Hindlimb muscle (tissue), 1 donor: Measurements from ENCODE around the gene PADI6. TPM values are rescaled to one million over a fixed set of nuclear protein-coding genes. Genes with fewer than 3 reads are reported as not detected.

Source experiments
- DNase-seq: peaks from one replicate; pipeline ENCODE4 v3.0.0-alpha.2; 2013
- polyA plus RNA-seq: library from polyadenylated mRNA; unstranded; fragments of 120-200 nt; gene quantifications from one replicate; pipeline ENCODE4 v1.2.1, GENCODE V29; 2013; ENCODE audit not compliant: insufficient read length

The PADI6 gene
- polyA plus RNA-seq, 1 donor: not detected

DNA sequence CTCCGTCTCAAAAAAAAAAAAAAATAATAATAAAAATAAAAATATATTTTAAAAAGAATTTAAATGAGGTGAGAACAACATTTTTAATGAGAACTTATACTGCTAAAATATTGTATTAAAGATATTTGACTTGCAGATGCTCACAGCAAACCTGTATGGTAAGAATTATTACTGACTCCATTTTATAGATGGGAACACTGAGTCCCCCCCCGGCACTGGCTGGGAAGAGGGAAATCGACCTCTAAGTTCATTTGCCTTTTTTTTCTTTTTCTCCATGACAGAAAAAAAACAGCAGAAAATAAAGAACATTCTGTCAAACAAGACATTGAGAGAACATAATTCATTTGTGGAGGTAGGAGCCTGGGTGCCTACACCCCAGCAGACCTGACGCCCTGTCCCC is 13.4 kb upstream of the PADI6 start:
- DNase-seq: no peak

- DNase-seq: no peak
These were observed 13.0 kb upstream of the PADI6 start for GRCh38 chr1:17359031-17359430.

DNA sequence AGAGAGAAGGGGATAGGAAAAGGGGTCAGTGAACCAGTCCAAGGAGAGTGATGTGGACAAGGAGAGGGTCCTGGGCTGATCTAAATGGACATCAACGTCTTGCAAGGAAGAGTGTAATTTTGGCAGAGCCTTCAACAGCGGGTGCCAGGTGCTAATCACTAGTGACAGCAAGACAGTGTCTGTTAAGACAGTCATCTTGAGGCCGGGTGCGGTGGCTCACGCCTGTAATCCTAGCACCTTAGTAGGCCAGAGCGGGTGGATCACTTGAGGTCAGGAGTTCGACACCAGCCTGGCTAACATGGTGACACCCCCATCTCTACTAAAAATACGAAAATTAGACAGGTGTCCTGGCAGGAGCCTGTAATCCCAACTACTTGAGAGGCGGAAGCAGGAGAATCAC is 12.2 kb upstream of the PADI6 start:
- DNase-seq: no peak

DNA sequence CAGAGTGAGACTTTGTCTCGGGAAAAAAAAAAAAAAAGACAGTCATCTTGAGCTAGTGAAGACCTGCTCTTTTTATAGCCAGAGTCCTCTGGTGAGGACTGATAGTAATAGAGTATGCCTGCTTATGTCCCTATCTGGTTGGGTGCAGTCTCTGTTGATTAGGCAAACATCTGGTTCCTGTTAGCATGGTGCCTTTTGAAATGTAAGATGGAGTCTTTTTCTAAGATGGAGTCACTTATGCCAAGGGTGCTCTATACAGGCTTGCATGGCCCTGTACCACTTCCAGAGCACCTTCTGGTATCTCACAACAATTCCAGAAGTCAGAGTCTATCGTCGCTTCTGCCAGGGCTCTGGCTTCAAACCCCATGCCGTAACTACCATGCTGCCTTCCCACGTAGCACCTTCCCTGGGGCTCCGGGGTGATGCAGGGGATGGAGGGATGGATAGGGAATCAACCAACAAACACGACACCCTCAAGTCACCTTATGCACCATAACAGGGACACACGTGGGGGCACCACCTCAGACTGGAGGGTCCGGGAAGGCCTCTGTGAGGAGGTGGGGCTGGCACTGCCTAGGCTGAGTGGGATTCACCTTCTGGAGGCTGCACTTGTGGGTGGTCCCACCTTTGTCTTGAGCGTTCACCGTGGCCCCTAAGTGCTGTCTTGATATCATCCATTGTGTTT is 11.6 kb upstream of the PADI6 start:
- no peak for DNase-seq

DNA sequence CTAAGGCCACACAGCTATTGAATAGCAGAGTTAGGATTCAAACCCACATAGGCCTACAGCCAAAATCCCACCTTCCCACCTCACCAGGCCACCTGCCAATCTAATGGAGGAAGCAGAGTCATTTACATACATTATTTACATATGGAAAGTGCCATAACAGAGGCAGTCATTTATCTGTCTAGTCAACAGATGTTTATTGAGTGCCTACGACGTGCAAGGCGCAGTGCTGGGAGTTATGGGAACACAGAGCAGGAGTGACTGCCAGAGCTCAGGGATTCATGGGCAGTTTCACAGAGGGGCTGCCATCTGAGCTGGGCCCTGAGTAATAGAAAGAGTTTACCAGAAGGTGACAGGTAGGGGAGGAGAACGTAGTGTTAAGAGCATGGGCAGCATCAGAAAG is 10.3 kb upstream of the PADI6 start:
- no peak for DNase-seq

DNA sequence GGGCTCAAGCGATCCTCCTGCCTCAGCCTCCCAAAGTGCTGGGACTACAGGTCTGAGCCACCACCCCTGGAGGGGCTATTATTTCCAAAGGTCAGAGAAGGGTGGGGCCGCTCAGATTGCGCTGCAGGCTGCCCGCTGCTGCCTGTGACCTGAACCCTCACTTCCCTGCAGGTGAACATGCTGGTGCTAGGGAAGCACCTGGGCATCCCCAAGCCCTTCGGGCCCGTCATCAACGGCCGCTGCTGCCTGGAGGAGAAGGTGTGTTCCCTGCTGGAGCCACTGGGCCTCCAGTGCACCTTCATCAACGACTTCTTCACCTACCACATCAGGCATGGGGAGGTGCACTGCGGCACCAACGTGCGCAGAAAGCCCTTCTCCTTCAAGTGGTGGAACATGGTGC is 8.6 kb upstream of the PADI6 start:
- DNase-seq: no peak

GRCh38 chr1:17363771-17364170 is 8.2 kb upstream of the PADI6 start:
- DNase-seq: no peak

- no peak for DNase-seq
These were observed 6.7 kb upstream of the PADI6 start for GRCh38 chr1:17365293-17365692.

- DNase-seq: no peak
These were observed 2.5 kb upstream of the PADI6 start for GRCh38 chr1:17369466-17369865.

DNA sequence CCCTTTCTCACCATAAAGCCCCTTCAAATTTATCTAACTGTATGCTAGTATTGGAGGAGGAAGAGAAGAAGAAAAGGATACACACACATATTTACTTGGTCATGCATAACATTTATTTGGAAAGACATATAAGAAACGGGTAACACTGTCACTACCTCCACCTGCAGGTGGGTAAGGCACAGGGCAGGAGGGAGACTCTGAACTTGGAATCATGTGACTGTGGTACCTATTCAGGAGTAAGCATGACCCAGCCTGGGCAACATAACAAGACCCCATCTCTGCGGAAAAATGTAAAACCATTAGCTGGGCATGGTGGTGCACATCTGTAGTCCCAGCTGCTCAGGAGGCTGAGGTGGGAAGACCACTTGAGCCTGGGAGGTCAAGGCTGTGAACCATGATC is 1.4 kb upstream of the PADI6 start:
- DNase-seq: no peak

DNA sequence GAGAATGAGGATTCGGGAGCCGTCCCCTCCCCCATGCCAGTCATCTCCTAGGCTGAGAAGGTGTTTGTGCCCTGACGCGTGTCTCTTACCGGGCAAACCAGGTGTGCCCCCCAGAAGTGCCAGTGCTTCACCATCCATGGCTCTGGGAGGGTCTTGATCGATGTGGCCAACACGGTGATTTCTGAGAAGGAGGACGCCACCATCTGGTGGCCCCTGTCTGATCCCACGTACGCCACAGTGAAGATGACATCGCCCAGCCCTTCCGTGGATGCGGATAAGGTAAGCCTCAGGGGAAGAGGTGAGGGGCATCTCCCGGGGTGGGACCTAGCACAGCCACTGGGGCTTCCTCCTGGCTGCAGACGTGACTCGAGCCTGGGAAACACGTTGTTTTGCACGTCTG is 959 bp downstream of the PADI6 start:
- DNase-seq: no peak

DNA sequence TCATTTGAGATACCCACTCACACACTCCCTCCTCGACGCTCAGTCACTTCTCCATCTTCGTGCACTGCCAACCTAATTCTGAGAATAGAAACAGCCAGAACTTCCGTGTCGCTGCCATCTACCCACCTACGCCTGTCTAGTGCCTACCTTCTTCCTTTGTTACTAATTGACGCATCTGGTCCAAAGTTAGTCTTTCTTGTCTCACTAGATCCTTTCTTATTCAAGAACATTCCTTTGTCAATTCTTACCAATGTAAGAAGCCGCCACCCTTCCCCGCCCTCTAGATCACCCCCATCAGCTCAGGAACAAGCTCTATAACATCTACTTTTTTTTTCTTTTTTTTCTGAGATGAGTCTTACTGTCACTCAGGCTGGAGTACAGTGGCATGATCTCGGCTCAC is 3.7 kb downstream of the PADI6 start:
- no peak for DNase-seq

DNA sequence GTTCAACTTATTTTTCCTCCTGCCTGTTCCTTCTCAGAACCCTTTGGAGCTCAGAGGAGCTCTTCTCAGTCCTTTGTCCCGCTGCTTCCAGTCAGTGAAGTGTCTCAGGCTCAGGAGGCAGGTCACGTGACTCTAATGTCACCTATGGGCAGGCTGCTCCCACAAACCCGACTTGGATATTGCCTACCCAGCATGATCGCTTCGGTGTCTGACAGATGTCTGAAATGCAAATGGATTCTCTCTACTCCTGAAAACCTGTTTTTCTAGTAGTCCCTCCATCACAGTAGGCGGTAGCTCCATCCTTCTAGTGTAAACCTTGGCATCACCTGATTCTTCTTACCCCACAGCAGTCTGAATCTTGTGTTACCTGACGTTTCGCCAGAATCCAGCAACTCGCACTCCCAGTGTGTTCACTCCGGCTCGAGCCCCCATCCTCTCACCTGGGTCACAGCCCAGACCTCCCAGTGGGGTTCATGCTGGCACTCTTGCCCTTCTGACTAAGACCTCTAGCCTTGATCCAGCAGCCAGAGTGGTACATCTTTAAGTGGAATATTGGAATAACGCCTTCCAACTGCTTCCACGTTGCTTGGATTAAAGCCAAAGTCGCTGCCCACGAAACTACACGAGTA is 5.4 kb downstream of the PADI6 start:
- no peak for DNase-seq

- no peak for DNase-seq
These were observed 9.2 kb downstream of the PADI6 start for GRCh38 chr1:17381161-17381560.

DNA sequence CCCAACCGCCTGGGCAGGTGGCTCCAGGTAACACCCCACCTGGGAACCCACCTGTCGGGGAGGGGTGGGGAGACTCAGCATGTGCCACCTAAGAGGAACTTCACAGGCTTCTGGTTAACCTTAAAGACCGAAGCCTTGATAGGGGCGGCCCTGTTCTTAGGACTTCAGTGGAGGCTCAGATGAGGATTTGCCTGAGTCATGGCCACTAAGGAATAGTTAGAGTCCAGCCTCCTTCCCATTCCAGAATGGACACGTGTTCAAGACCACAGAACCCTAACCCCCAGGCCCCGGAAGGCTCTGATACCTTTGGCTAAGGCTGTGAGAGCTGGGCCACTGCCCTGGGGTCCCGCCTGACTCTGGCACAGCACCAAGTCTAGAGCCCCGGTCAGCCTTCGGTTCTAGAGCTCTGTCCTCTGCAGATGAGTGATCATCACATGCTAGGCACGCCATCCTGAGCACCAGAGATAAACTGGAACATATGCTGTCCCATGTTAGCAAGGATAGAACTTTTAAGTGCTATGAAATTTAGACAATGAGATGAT is 20.3 kb downstream of the PADI6 start:
- DNase-seq: no peak

- DNase-seq: no peak
These were observed 21.2 kb downstream of the PADI6 start for GRCh38 chr1:17393230-17393629.

DNA sequence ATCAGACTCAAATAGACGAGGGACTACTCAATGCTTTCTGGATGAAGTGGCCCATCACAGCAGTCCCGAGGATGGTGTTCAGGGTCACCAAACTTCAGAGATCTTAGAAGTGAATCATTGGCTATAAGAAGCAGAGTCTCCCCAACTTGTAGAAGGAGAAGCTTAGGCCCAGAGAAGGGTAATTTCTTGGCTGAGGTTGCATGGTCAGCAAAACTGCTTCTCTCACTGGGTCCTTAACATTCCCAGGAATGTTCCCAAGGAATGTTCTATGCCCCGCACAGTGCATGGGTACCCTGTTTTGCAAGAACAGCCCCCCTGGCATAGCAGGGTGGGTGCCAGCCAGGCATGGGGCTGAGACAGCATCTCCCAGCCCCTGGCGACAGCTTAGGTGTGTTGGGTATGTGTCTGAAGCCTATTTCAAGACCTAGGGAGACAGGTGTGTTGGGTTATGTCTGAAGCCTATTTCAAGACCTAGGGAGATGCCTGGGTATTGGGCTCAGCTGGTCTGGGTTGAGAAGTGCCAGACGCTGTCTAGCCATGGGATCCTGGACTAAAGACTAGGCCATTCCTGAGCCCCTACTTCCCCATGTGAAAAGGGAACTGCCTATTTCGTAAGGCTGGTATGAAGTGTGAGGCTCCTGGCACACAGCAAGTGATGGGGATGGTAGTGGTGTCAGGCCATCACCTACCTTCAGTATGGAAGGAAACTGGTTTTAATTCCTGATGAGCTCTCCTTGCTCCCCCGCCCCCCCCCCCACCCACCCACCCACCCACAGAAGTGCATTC is 26.1 kb downstream of the PADI6 start:
- DNase-seq: no peak

GRCh38 chr1:17400725-17401341 is 28.8 kb downstream of the PADI6 start:
- DNase-seq: no peak

DNA sequence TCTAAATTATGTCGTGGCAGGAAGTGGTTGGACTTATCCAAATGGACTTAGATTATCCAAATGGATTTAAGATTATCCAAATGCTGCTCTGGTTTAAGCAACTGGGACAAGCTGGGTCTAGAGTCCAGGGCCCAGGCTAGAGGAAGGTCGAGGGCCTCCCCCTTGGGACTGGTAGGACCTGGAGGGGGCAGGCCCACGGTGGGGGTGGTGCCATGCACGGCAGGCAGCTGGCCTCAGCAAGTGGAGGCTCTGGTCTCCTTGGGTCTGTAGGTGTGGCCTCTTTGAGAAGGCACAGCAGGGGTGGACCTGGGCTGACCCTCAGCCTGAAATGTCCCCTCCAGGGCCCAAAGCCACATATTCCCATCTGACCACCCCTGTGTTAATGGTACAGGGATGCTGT is 29.8 kb downstream of the PADI6 start:
- no peak for DNase-seq

DNA sequence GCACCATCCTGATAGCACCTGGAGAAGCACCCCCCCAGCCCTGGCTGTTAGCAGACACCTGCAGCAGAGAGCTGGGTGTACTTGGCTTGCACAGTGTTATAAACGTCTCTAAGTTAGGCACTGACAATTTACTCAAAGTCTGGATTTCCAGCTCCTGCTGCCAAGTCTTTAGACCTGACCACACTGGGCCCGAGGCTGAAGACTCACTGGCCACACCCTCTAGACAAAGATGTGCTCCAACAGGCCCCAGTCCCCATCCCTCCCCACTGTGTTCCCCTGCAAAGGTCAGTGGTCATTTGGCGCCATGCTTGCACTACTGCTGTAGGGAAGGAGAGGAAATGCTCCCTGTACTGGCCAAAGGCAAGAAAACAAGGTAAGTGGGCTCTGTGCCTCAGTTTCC is 31.1 kb downstream of the PADI6 start:
- DNase-seq: no peak

DNA sequence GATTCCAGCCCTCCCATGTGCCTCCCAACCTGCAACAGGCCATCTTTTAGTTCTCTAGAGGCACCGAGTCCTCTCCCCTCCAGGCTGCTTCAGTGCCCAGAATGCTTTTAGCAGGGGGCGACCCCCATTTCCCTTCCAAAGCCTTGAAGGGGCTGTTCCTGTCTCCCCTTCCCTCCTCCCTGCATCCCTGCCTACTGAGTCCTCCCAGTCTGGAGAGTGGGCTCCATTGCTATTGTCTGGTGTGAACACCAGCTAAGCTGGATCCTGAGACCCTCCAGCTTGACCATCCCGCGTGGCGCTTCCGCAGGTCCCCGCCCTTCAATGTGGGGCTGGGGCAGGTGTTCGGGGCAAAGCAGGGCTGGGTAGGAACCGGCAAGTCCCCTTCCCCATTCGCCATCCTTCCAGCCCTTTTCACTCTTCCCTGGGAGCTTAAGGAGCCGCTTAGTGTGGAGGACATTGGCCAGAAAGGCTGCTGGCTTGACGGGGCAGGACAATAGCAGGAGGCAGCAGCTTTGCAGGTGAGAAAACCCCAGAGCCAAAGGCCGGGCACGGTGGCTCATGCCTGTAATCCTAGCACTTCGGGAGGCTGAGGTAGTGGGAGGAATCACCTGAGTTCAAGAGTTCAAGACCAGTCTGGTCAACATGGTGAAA is 32.2 kb downstream of the PADI6 start:
- no peak for DNase-seq

GRCh38 chr1:17404820-17405219 is 32.8 kb downstream of the PADI6 start:
- no peak for DNase-seq
